ENCODE measurements around the gene KL. TPM values are rescaled to one million over a fixed set of nuclear protein-coding genes. Genes with fewer than 3 reads are reported as not detected.

The KL gene
- total RNA-seq, 1 donor from 2014 or later: 2.8 TPM

DNA sequence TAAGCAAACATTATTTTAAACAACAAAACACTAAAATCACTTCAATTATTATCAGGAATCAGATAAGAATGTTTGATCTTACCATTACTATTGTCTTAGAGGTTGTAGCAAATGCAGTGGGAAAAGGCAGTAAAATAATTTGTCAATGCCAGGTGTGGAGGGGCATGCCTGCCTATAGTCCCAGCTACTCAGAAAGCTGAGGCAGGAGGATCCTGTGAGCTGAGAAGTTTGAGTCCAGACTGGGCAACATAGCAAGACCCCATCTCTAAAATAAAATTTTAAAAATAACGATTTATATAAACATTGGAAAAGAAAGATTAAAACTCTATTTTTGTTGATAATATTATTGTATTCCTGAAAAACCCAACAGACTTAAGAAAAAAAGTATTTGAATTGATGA is 66.8 kb downstream of the KL start:
- DNase-seq: no peak

DNA sequence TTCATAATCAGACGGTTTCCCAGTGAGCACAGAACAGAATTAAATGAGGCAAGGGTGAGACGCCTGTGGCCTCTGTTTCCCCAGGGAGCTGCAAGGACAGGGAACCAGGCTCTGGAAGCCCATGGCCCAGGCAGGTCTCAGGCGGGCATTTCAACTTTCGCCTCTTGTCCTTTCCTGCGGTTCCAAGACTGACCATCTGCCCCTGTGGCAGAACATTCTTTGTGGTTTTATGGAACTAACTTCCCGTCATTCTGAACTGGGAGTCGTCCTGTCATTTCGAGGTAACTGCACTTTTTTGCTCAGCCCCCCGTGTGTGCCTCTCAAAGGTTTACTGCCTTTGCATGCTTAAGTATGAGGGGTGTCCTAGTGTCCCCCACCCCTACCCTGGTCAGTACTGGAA is 70.9 kb downstream of the KL start:
- DNase-seq: no peak

DNA sequence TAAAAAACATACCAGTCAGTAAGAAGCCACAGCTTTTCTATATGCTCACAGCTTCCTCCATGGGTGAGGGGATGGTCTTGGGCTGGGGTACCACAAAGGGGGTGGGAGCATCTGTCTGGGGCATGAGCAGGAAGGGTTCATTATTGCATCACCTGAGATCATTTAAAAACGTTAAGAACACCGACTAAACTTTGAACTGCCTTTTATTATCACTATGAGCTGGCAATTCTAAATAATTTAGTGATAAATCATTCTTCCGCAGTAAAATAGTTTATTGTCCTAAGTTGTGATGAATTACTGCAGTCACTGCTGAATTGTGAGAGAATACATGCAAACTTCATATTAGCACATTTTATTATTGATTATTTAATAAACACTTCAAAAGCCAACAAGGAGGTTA is 71.6 kb downstream of the KL start:
- DNase-seq: no peak

DNA sequence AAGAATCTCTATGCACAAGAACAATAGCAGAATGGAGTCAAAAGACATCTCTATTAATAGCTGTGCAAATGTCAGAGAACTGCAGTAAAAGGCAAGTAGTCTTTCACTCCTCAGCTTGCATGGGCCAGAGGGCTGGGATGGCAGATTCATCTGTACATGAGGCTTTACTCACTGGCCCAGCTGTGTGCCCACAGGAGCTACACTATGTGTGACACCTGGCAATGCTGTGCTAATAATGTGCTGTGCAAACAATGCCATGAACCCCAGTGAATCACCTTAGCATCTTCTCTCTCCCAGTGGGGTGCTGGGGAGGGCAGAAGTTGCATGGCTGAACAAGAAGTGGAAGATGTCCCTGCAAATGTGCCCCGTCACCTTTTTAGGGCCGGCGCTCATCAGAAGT is 73.1 kb downstream of the KL start:
- no peak for DNase-seq

DNA sequence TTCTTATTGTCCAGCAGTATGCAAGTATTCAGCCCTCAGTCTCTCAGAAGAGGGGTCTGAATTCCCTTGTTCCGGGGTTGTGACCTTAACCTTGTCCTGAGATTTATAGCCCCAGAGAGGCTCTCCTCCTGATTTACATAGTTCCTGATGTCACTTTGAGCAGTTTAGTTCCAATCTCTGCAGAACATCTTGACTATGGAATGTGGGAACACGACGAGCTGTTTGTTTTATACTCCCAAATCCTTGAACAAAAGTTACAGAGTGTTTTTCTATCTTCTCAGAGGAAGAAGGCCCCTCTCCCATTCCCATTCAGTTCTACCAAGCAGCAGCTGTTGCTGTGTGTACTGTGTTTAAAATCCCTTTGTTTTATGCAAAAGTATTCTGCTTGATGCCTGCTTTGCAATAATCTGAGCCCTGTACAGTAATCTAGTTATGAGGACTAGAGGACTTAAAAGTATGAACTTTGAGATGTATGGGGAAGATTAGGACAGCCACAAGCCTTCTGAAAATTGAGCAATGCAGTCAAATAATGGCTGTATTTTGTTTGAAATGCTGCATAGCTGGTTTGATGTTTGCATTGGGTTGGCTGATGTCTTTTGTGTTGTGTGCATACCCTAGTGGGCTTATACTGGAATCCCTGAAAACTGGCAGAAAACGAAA is 74.7 kb downstream of the KL start:
- no peak for DNase-seq

DNA sequence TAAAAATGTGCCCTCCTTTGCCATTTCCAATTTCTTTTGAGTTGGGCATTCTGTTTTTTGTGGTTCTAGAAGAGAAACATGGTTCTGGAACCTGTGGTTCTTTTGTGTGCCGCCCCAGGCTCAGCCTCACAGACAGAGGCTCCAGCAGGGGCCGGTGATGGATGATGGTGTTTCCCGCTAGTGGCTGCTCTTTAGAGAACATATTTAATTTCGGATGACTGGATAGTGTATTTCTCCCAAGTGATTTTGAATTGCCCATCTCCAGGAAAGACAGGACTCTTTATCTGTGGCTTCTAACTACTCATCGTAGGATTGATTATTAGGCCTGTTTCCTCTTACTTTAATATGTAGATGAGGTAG is 75.2 kb downstream of the KL start:
- DNase-seq: no peak

DNA sequence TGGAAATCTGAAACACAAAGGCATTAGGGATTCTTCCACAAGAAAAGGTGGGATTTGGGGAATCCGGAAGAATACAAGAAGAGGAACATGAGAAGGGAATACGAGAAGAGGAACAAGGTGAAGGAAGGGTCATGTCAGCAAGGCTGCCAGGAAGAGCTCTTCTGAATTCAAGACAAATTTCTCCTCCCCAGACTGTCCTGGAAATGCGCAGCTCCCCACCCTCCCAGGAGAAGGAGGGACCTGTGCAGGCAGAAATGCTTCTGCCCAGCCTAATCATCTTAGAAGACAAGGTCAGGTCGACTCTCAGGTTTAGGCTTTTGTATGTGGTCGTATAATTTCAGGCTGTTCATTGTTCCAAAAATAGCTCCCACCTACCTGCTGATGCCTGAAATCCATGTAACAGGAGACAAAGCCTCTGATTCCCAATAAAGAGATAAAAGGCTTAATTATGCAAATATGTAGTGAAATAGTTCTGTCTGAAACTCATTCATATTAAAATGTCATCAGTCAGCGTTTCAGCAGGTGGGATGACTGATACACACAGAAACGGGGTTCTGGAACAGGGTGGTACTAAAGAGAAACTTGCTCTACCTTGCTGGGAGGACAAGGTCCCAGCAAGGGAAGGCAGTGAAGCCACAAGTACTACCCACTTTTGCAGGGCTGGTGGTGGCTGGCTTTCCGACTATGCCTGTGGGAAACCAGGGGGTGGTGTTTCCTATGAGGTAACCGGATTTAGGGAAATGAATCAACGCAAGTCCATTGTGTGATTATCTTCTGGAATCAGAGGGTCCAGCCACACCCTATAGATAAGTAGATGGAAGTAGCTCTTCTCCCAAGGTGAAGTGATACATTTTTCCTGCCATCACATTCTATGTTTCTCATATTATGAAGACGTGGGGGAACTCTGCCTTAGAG is 76.1 kb downstream of the KL start:
- DNase-seq: no peak

DNA sequence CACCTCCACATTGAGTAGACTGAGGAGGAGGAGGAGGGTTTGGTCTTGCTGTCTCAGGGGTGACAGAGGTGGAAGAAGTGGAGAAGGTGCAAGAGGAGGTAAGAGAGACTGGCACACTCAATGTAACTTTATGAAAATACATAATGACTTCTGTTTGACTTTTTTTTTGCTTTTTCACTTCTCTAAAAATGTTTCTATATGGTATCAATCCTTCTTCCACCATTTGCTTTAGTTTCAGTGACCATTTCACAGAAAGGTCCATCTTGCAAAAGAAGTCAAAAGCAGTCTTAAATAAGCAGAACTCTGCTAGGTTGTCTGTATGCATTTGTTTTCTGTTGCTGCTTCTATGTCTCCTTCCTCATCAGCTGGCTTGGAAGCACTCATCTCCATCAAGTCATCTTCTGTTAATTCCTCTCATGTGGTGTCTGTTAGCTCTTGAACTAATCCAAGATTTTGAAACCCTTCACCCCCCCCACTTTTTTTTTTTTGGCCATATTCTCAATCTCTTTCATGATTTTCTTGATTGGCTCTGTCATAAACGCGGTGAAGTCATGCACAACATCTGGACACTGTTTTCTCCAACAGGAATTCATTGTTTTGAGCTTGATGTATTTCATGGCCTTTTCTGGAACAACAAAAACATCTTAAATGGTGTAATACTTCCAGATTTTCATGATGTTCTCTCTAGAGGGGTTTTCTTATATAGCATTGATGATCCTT is 80.8 kb downstream of the KL start:
- no peak for DNase-seq

DNA sequence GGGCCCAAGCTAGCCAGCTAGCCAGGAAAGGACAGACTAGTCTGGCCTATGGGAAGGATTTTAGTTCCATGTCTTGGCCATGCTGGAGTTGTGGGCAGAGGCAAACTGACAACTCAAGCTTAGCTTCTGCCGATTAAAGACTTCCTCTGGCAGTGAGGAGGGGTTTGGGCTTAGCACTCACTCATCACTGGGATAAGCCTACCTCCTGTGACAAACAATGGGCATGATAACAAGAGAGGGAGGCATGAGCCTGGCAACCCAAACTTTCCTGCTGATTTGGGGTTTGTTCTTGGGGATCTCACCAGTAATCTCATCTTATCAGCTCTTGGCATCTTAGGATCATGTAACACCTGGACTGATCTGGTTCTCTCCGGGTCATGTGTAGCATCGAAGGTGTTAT is 83.6 kb downstream of the KL start:
- DNase-seq: no peak

DNA sequence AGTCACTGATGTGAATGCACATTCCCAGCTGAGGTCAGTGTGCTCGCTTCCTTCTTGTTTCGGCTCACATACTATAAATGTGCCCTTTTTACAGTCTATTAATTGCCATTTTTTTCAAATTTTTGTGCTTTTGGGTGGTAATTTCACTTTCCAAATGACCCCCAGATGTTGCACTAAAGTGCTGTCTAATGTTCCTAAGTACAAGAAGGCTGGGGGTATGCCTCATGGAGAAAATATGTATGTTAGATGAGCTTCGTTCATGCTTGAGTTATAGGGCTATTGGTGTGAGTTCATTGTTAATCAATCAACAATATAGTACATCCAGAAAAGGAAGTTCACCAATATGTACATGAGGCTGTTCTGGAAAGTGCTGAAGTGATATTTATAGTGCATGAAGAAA is 84.7 kb downstream of the KL start:
- no peak for DNase-seq

DNA sequence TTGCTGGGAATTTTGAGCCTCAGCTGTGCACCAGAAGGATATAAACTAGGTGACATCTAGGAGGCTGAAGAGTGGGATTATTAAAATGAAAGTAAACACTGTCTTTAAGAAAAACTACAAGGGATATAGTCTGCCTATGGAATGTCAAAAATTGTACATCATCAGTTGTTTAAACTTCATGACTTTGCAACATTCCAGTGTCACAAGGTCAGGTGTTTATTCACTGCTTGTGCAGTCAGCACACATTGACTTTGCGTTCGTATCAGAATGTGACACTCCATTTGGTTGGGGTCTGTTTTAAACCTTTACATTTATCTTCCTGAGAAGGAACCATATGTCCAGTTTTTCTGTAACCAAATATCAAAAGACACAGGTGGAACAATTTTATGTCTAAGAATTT is 85.6 kb downstream of the KL start:
- DNase-seq: no peak

DNA sequence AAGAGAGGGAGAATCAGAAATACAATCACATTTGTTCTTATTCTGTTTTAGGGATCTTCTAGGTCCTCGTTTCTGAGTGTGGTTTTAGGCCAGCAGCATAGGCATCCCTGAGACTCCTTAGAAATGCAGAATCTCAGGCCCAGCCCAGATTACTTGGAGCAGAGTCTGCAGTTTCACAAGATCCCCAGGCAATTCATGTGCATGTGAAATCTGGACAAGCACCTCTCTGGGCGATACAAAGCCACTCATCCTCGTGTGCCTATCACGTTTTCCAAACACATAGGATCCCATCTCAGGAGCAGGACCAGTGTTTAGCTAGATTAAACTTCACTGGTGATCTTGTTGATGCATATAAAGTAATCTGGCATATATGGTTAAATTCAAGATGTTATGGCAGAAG is 87.2 kb downstream of the KL start:
- no peak for DNase-seq

DNA sequence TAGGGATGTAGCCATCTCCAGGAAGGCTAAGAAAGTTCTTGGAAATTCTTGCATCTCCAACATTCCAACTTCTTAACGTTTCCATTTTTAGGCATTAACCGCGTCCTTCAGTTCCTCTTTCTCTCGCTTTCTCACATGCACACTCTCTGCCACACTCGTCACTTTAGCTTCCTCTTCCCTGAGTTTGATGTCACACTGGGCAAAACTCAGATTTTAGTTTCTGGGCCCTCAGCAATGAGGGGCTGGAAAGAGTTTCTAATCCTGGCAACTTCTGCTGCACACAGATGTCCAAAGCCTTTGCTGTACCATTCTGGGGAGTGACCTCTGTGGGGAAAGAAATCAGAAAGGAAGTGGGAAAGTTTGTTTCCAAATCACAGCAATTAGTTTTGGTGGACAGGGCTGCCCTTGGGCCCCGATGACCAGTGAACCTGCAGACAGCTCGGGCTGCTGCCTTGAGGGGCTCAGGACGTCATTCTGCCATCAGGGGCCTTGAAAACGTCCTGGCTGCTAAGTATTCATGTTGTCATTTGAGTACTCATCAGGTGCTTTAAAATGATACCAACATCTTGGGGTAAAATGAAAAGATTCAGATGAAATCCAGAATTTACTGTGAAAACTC is 89.3 kb downstream of the KL start:
- DNase-seq: no peak

DNA sequence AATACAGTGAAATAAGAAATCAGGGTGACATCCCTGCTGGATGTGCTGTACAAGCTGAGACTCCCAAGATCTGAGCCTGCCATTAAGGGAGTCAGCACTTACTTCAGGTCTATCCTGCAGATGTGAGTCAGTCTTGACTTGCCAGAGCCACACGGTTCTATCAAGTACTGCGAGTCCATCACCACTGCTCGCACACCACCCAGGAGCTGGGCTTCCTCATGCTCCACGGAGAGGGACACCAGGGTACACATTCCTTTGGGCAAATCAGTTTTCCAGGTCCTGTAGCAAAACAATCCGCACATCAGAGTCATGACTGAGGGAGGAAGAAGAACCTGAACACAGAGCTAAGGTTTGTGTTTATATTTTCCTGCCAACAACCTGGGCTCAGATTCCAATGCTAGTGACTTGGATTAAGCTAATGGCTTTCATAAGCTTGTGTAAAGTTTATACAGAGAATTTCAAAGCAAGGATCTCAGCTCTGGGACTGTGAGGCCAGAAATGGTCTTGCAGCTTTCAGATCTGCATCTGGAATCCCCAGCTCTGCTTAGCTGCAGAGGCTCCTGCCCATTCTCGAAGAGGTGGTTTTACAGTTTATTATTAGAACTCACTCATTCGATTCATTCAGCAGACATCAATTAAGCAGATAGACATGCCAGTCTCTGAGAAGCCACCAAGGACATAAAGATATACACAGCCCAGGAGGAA is 90.6 kb downstream of the KL start:
- DNase-seq: no peak

DNA sequence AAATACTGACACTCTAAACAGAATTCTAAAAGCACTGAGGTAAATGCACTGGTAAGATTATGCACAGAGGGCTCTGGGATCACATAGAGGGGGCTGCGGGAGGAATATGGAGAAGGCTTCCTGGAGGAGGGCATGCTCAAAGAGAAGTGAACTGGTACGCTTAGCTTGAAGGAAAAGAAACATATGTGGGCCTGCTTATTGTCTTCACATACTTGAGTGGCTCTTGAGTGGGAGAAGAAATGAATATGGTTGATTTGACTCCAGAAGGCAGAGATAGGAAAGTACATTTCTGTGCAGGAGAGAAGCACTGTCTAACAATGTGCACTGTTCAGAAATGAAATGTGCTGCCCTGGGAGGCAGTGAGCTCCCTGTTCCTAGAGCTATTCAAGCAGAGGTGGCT is 91.1 kb downstream of the KL start:
- DNase-seq: no peak

DNA sequence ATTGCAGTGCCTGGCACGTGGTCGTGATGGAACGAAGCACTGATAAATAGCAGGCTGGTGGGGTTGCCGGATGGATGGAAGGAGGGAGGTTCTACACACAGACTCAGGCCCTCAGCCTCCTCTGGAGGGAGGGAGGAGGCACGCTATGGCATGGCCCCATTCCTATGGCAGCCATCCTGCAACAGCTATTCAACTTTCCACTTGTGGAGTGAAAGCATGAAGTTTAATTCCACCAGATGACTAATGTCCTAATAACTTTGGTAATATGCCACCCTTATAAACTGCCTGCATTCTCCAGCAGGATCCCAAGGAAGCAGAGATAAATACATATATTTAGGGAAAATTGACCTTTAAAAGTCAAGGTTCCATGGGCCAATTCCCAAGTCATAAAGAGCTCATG is 92.4 kb downstream of the KL start:
- no peak for DNase-seq

DNA sequence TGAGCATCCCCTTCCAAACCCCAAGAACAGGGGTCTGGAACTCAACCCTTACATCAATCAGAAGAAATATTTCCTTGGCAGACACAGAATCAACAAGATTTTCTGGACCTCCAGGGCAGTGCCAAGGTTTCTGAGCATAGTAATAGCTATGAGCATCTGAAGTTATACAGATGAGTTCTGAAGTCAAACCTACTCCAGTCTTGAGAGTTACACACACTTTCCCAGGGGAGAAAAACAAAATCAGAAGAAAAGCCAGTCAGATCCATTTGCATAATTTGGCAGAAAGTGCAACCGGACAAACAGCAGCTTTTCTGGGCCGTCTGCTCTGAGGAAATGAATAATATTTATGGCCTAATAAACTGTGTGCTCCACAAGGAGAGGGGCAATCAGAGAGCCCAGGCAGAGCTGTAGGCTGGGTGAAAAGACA is 93.1 kb downstream of the KL start:
- DNase-seq: no peak

DNA sequence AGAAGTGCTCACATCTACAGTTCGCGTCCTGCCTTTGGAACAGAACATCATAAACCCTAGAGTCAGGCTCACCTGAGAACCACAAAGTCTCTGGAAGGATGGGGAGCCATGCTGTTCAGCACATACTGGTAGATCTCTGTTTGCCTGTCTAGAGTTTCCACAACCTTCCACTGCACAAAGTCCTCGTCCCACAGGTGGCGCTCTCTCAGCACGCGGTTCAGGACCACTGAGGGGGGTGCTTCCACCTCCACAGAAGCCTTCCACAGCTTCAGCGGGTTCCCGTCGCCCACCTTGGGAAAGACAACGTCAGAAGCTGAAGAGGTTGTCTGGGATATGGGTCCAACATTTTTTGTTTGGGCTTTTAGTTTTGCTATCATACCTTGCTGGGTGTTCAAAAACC is 93.6 kb downstream of the KL start:
- no peak for DNase-seq

DNA sequence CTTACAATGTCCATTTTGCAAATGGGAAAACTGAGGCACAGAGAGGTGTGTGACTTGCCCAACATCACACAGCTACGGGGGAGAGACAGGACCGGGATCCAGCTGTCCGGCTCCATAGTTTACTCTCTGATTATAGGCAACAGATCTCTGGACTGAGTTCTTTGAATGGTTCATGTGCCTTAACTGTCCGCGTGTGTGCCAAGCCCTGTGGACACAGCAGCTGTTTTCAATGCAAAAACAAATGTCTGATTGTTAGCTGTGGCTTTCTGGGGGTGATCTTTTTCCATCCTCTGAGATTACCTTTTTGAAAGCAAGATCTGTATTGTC is 94.1 kb downstream of the KL start:
- no peak for DNase-seq

DNA sequence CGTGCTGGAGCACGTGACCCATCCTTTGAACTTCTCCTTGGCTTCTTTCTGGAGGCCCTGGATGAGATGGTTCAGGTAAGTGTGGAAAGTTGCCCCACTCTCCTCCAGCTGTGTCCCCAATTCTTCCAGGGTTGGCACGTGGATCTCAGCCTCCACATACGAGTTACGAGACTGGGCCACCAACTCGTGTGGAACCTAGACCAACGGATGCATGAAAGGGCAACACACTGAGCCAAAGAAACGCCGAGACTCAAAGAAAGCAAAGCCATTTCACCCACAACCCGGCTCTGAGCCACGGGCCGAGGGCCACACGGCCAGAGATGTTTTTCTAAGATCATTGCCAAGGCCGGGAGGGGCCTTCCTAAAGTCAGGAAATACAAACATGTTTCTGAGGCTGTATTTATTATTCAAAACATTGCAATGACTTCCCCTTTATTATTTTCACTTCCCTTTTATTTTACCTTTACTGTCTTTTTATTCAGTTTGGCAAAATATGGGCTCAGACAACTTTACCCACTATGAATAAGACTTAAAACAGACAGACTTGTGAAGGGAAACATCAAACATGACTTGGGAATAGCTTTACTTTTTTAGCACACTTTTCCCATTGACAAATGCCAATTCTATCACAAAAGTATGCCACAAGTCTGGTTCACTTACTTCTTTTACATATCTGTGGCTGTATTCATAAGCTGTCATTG is 94.6 kb downstream of the KL start:
- no peak for DNase-seq

DNA sequence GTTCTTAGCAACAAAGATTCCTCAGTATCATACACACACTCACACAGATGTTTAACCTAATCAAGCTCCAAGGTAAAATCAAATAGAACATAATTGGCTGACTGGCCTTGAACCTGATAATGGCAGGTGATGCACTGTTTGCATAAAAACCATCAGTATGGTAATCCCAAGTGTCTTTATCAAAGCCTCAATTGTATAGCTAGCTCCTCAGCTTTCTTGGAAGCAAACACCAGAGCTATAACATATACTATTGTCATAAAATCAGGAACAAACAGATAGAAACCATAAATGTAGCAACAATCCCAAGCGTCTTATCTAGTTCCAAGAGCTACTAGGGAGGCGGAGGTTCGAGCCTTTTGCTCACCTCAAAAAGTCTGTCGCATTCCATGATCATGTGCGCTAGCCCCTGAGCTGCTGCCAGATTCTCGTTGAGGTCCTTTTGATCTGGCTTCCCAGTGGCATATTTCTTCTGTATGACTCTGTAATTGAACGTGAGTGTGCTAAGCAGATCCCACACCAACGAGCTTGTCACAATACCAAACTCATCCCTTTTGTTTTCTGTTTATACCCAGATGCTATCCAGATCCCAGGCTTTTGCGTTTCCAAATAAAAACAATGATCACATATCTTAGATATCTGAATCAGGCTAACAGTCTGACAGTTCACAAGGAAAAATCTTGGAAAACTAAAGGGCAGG is 95.3 kb downstream of the KL start:
- DNase-seq: no peak
